Right lobe of liver (tissue), 4 donors: ENCODE data around the gene USP7.

Source experiments
- CTCF ChIP-seq, 4 donors: fragments of 200-600 bp in 3 of 4; fragments of 450-650 bp in 1 of 4; IDR thresholded peaks; one replicate each; pipeline versions ENCODE4 v1.5.1 to v1.8.0; 2016 to 2022; ENCODE audit warnings: antibody characterized with exemption in 4 of 4, mild to moderate bottlenecking in 2 of 4
- POLR2A ChIP-seq: fragments of 450-650 bp; IDR thresholded peaks from one replicate; pipeline ENCODE4 v1.6.1; 2017; ENCODE audit warnings: antibody characterized with exemption, mild to moderate bottlenecking
- donor health status: DM: no; HTN: no; CAD: no.
- donor health status: DM: no; HTN: no; CAD: no.
- donor health status: DM: no; HTN: yes; CAD: no.

GRCh38 chr16:8920645-8921346 lies 42.9 kb downstream of the USP7 start:
- TF ChIP-seq CTCF (IDR thresholded peaks at IDR 0.05) (no peak), POLR2A (no peak)
